Trophoblast cell (in vitro differentiated cells and primary cell): ENCODE results near the gene NTSR1.

Source experiments
- DNase-seq, 2 donors: peaks; one replicate each; pipeline ENCODE4 v3.0.0-alpha.2; 2016
- H2AFZ ChIP-seq: 2 replicates; pipeline ENCODE4 v1.6.1; 2013; ENCODE audit warnings: low read length, moderate library complexity, mild to moderate bottlenecking; ENCODE audit not compliant: insufficient read depth, poor library complexity
- H2AK5ac ChIP-seq: 2 replicates; pipeline ENCODE4 v1.6.1; 2013; ENCODE audit warnings: mild to moderate bottlenecking, low read length
- H2BK120ac ChIP-seq: 2 replicates; pipeline ENCODE4 v1.6.1; 2013; ENCODE audit warnings: low read length, mild to moderate bottlenecking, moderate library complexity; ENCODE audit not compliant: insufficient read depth, poor library complexity
- H2BK12ac ChIP-seq: 2 replicates; pipeline ENCODE4 v1.6.1; 2013; ENCODE audit warnings: mild to moderate bottlenecking, low read length, moderate library complexity
- H2BK5ac ChIP-seq: 2 replicates; pipeline ENCODE4 v1.6.1; 2013; ENCODE audit warnings: low read length, low read depth, moderate library complexity, mild to moderate bottlenecking; ENCODE audit not compliant: poor library complexity
- H3K14ac ChIP-seq: 2 replicates; pipeline ENCODE4 v1.6.1; 2013; ENCODE audit warnings: mild to moderate bottlenecking, low read length
- H3K18ac ChIP-seq: 2 replicates; pipeline ENCODE4 v1.6.1; 2013; ENCODE audit warnings: mild to moderate bottlenecking, low read length
- H3K23ac ChIP-seq: 2 replicates; pipeline ENCODE4 v1.6.1; 2013; ENCODE audit warnings: low read length
- H3K27ac ChIP-seq: 2 replicates; pipeline ENCODE4 v1.5.1; 2013; ENCODE audit warnings: low read depth, mild to moderate bottlenecking, inconsistent platforms, low read length, moderate library complexity
- H3K27me3 ChIP-seq: 2 replicates; pipeline ENCODE4 v1.6.1; 2013; ENCODE audit warnings: inconsistent platforms, mild to moderate bottlenecking, low read length, moderate library complexity; ENCODE audit not compliant: insufficient read depth
- H3K36me3 ChIP-seq, 2 experiments: 1 replicate in 1 of 2; 2 replicates in 1 of 2; pipeline ENCODE4 v1.6.1; 2013; ENCODE audit warnings: low read length in 2 of 2, mild to moderate bottlenecking in 2 of 2, moderate library complexity in 1 of 2; ENCODE audit not compliant: insufficient read depth in 2 of 2, control insufficient read depth in 1 of 2
- H3K4ac ChIP-seq: 2 replicates; pipeline ENCODE4 v1.6.1; 2013; ENCODE audit warnings: low read depth, mild to moderate bottlenecking, low read length, moderate library complexity
- H3K4me1 ChIP-seq, 2 experiments: 1 replicate in 1 of 2; 2 replicates in 1 of 2; pipeline ENCODE4 v1.6.1; 2013; ENCODE audit warnings: low read length in 2 of 2, mild to moderate bottlenecking in 2 of 2, moderate library complexity in 1 of 2; ENCODE audit not compliant: insufficient read depth in 2 of 2, control insufficient read depth in 1 of 2
- H3K4me2 ChIP-seq: 2 replicates; pipeline ENCODE4 v1.6.1; 2013; ENCODE audit warnings: inconsistent platforms, mild to moderate bottlenecking, low read length, moderate library complexity
- H3K4me3 ChIP-seq: 2 replicates; pipeline ENCODE4 v1.5.1; 2013; ENCODE audit warnings: mild to moderate bottlenecking, low read depth, low read length, inconsistent platforms
- H3K79me1 ChIP-seq: one replicate; pipeline ENCODE4 v1.6.1; 2013; ENCODE audit warnings: low read length
- H3K79me2 ChIP-seq: 2 replicates; pipeline ENCODE4 v1.6.1; 2013; ENCODE audit warnings: low read length, mild to moderate bottlenecking; ENCODE audit not compliant: control insufficient read depth, insufficient read depth, poor library complexity
- H3K9ac ChIP-seq: 2 replicates; pipeline ENCODE4 v1.6.1; 2013; ENCODE audit warnings: mild to moderate bottlenecking, low read length
- H3K9me3 ChIP-seq: 2 replicates; pipeline ENCODE4 v1.6.1; 2013; ENCODE audit warnings: low read depth, mild to moderate bottlenecking, control low read depth, inconsistent platforms, low read length; ENCODE audit not compliant: insufficient read depth
- H4K12ac ChIP-seq: 2 replicates; pipeline ENCODE4 v1.6.1; 2013; ENCODE audit warnings: low read depth, mild to moderate bottlenecking, low read length, moderate library complexity
- H4K8ac ChIP-seq: 2 replicates; pipeline ENCODE4 v1.6.1; 2013; ENCODE audit warnings: low read depth, mild to moderate bottlenecking, low read length, moderate library complexity
- H4K91ac ChIP-seq: one replicate; pipeline ENCODE4 v1.6.1; 2013; ENCODE audit warnings: low read depth, mild to moderate bottlenecking, low read length, moderate library complexity
- WGBS: extraction: QIAGEN DNeasy Blood & Tissue Kit; methylation state at CpG from one replicate; pipeline ENCODE4 v1.1.7; 2013; ENCODE audit warnings: missing lambda C conversion rate; ENCODE audit not compliant: insufficient read length, insufficient coverage; ENCODE audit errors: extremely low coverage; 5-methylcytosine and 5-hydroxymethylcytosine counted together

NTSR1 gene

GRCh38 chr20:62699296-62699695 is 9.3 kb upstream of the NTSR1 start:
- Histone ChIP-seq H3K14ac (no peak overlapping the region), H3K4me2 (no peak overlapping the region)
- no CpG with 5 or more reads among the region's 19 CpGs for WGBS

DNA sequence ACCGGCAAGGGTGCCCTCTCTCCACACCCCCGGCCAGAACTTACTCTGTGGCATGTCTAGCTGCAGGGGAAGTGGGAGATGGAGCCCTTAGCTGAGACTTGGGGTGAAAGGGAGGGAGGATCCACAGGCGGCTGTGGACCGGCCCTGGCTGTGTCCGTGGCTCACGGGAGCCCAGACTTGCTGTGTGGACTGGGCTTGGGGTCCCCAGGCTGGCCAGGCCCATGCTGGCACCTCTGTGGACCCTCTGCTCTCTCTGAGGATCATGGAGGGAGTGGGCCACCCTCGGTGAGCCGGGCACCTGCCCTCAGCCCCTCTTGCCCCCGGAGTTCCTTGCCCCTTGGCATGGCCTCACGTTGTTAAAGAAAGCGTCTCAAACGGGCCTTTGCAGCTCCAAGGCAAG is 8.9 kb upstream of the NTSR1 start:
- Histone ChIP-seq H2AFZ (no peak overlapping the region), H3K27me3 (no peaks in the 10 kb centered on the region), H3K27ac (no peak overlapping the region), H3K79me2 (no peaks in the 10 kb centered on the region), H4K12ac (no peak overlapping the region), H2BK120ac (no peak overlapping the region), H2BK5ac (no peak overlapping the region), H3K4me1 (no peaks in the 10 kb centered on the region), H3K4ac (no peak overlapping the region), H2AK5ac (no peak overlapping the region), H3K4me3 (no peak overlapping the region), H3K4me2 (no peak overlapping the region), H3K14ac (no peak overlapping the region), H4K8ac (no peak overlapping the region), H2BK12ac (no peak overlapping the region), H3K18ac (no peak overlapping the region), H3K9ac (no peak overlapping the region), H3K9me3 (peaks cover 2% of the 10 kb centered on the region), H3K79me1 (no peaks in the 10 kb centered on the region), H3K23ac (no peak overlapping the region), H4K91ac (no peak overlapping the region), H3K36me3 (no peaks in the 10 kb centered on the region)
- no CpG with 5 or more reads among the region's 12 CpGs for WGBS
- no peak for DNase-seq

More at GRCh38 chr20:62699296-62699695, 9.3 kb upstream of the NTSR1 start:
- Histone ChIP-seq H3K27me3 (no peaks in the 10 kb centered on the region), H3K79me2 (no peaks in the 10 kb centered on the region), H2BK120ac (no peak overlapping the region), H3K4me3 (no peak overlapping the region), H3K4ac (no peak overlapping the region), H3K23ac (no peak overlapping the region), H2BK12ac (no peak overlapping the region), H3K36me3 (no peaks in the 10 kb centered on the region), H4K8ac (no peak overlapping the region), H2BK5ac (no peak overlapping the region), H3K4me1 (no peaks in the 10 kb centered on the region), H3K9ac (no peak overlapping the region), H4K91ac (no peak overlapping the region), H2AK5ac (no peak overlapping the region), H2AFZ (no peak overlapping the region), H3K27ac (no peak overlapping the region), H4K12ac (no peak overlapping the region), H3K79me1 (no peaks in the 10 kb centered on the region), H3K9me3 (peaks cover 2% of the 10 kb centered on the region), H3K18ac (no peak overlapping the region)
- DNase-seq, result no peak

- Histone ChIP-seq H2AK5ac (no peak overlapping the region), H3K14ac (no peak overlapping the region), H3K4ac (no peak overlapping the region), H2AFZ (no peak overlapping the region), H3K9me3 (peaks cover 2% of the 10 kb centered on the region), H3K18ac (no peak overlapping the region), H3K9ac (no peak overlapping the region), H2BK12ac (no peak overlapping the region), H3K79me1 (no peaks in the 10 kb centered on the region), H4K91ac (no peak overlapping the region), H3K79me2 (no peaks in the 10 kb centered on the region), H4K8ac (no peak overlapping the region), H2BK120ac (no peak overlapping the region), H3K4me2 (no peak overlapping the region), H3K4me3 (no peak overlapping the region), H3K27me3 (no peaks in the 10 kb centered on the region), H3K4me1 (no peaks in the 10 kb centered on the region), H3K27ac (no peak overlapping the region), H2BK5ac (no peak overlapping the region), H3K23ac (no peak overlapping the region), H4K12ac (no peak overlapping the region), H3K36me3 (no peaks in the 10 kb centered on the region)
- no CpG with 5 or more reads among the region's 18 CpGs for WGBS
- DNase-seq, result no peak
These were observed 8.2 kb upstream of the NTSR1 start for GRCh38 chr20:62700261-62700930.

GRCh38 chr20:62701161-62702012 is 7.2 kb upstream of the NTSR1 start:
- Histone ChIP-seq H3K79me1 (no peaks in the 10 kb centered on the region), H2BK120ac (no peak overlapping the region), H3K18ac (no peak overlapping the region), H3K36me3 (no peaks in the 10 kb centered on the region), H3K14ac (no peak overlapping the region), H3K4me3 (no peak overlapping the region), H2BK5ac (no peak overlapping the region), H4K91ac (no peak overlapping the region), H3K27me3 (no peaks in the 10 kb centered on the region), H4K12ac (no peak overlapping the region), H3K4me1 (no peaks in the 10 kb centered on the region), H3K79me2 (no peaks in the 10 kb centered on the region), H3K4ac (no peak overlapping the region), H4K8ac (no peak overlapping the region), H2BK12ac (no peak overlapping the region), H3K23ac (no peak overlapping the region), H3K27ac (no peak overlapping the region), H3K4me2 (no peak overlapping the region), H2AFZ (no peak overlapping the region), H3K9ac (no peak overlapping the region), H3K9me3 (peaks cover 2% of the 10 kb centered on the region), H2AK5ac (no peak overlapping the region)
- WGBS, result no CpG with 5 or more reads among the region's 24 CpGs
- DNase-seq, result no peak
